Liver (tissue), 9 donors: ENCODE measurements around the gene ACADS. TPM values are rescaled to one million over a fixed set of nuclear protein-coding genes. Genes with fewer than 3 reads are reported as not detected.
A peak's percentile ranks its signal among the peaks of the same experiment; 100 is the strongest.

Experiments used
- DNase-seq: peaks from one replicate; pipeline ENCODE4 v3.0.0-alpha.2; 2017; ENCODE audit warnings: low spot score
- H3K27ac ChIP-seq, 2 donors: one replicate each; pipeline ENCODE4 v1.7.0; 2013; ENCODE audit warnings: inconsistent platforms in 2 of 2, low read length in 2 of 2, control low read depth in 1 of 2, low read depth in 1 of 2, mild to moderate bottlenecking in 1 of 2
- H3K27me3 ChIP-seq, 4 donors: one replicate each; pipeline versions ENCODE4 v1.6.1 to v1.7.0; 2013; ENCODE audit warnings: low read length in 3 of 4, inconsistent platforms in 1 of 4, mild to moderate bottlenecking in 1 of 4, moderate library complexity in 1 of 4; ENCODE audit not compliant: control insufficient read depth in 4 of 4, insufficient read depth in 4 of 4
- H3K36me3 ChIP-seq, 4 donors: one replicate each; pipeline versions ENCODE4 v1.6.1 to v1.7.0; 2013; ENCODE audit warnings: low read length in 3 of 4, mild to moderate bottlenecking in 3 of 4, low read depth in 1 of 4, moderate library complexity in 1 of 4; ENCODE audit not compliant: control insufficient read depth in 4 of 4, insufficient read depth in 3 of 4
- H3K4me1 ChIP-seq, 4 donors: one replicate each; pipeline versions ENCODE4 v1.6.1 to v1.7.0; 2013; ENCODE audit warnings: low read length in 3 of 4, mild to moderate bottlenecking in 3 of 4, moderate library complexity in 1 of 4; ENCODE audit not compliant: control insufficient read depth in 4 of 4, insufficient read depth in 4 of 4
- H3K4me3 ChIP-seq, 3 donors: one replicate each; pipeline versions ENCODE4 v1.6.1 to v1.7.0; 2013; ENCODE audit warnings: low read length in 3 of 3, control low read depth in 1 of 3, low read depth in 1 of 3, mild to moderate bottlenecking in 1 of 3
- H3K9ac ChIP-seq, 2 donors: one replicate each; pipeline ENCODE4 v1.7.0; 2013; ENCODE audit warnings: low read length in 2 of 2, mild to moderate bottlenecking in 2 of 2, moderate library complexity in 2 of 2, control low read depth in 1 of 2, low read depth in 1 of 2
- H3K9me3 ChIP-seq, 4 donors: one replicate each; pipeline versions ENCODE4 v1.6.1 to v1.7.0; 2013; ENCODE audit warnings: low read length in 3 of 4; ENCODE audit not compliant: control insufficient read depth in 4 of 4
- EGR1 ChIP-seq, 2 donors: IDR thresholded peaks; 2 replicates each; pipeline ENCODE4 v1.6.1; 2016 to 2018; ENCODE audit warnings: antibody characterized with exemption in 2 of 2, low read depth in 2 of 2
- FOXA1 ChIP-seq: IDR thresholded peaks from 2 replicates; pipeline ENCODE4 v1.6.1; 2016; ENCODE audit warnings: antibody characterized with exemption
- FOXA2 ChIP-seq: IDR thresholded peaks from 2 replicates; pipeline ENCODE4 v1.6.1; 2016; ENCODE audit warnings: antibody characterized with exemption
- GABPA ChIP-seq, 2 donors: IDR thresholded peaks in 1 of 2; conservative IDR thresholded peaks in 1 of 2; 2 replicates each; pipeline ENCODE4 v1.6.1; 2016; ENCODE audit warnings: antibody characterized with exemption in 2 of 2, mild to moderate bottlenecking in 1 of 2, moderate library complexity in 1 of 2
- HNF4A ChIP-seq, 2 donors: conservative IDR thresholded peaks; 2 replicates each; pipeline ENCODE4 v1.6.1; 2016; ENCODE audit warnings: antibody characterized with exemption in 2 of 2, mild to moderate bottlenecking in 2 of 2
- HNF4G ChIP-seq: IDR thresholded peaks from 2 replicates; pipeline ENCODE4 v1.6.1; 2016; ENCODE audit warnings: antibody characterized with exemption
- JUND ChIP-seq, 2 donors: IDR thresholded peaks; 2 replicates each; pipeline ENCODE4 v1.6.1; 2016; ENCODE audit warnings: antibody characterized with exemption in 2 of 2
- RAD21 ChIP-seq, 2 donors: IDR thresholded peaks; 2 replicates each; pipeline ENCODE4 v1.6.1; 2016; ENCODE audit warnings: antibody characterized with exemption in 2 of 2, mild to moderate bottlenecking in 2 of 2
- RXRA ChIP-seq, 2 donors: IDR thresholded peaks; 2 replicates each; pipeline ENCODE4 v1.6.1; 2017 to 2018; ENCODE audit warnings: antibody characterized with exemption in 2 of 2, mild to moderate bottlenecking in 1 of 2
- SP1 ChIP-seq: IDR thresholded peaks from 2 replicates; pipeline ENCODE4 v1.6.1; 2018; ENCODE audit warnings: antibody characterized with exemption, mild to moderate bottlenecking
- TAF1 ChIP-seq: conservative IDR thresholded peaks from 2 replicates; pipeline ENCODE4 v1.6.1; 2016; ENCODE audit warnings: antibody characterized with exemption, mild to moderate bottlenecking
- YY1 ChIP-seq: IDR thresholded peaks from 2 replicates; pipeline ENCODE4 v1.6.1; 2016; ENCODE audit warnings: antibody characterized with exemption, mild to moderate bottlenecking
- WGBS: extraction: QIAGEN DNeasy Blood & Tissue Kit; methylation state at CpG from one replicate; pipeline ENCODE4 v1.1.7; 2013; 5-methylcytosine and 5-hydroxymethylcytosine counted together
- polyA plus RNA-seq, 2 donors: library from polyadenylated mRNA; stranded (reverse) in 1 of 2; unstranded in 1 of 2; fragments of 200-250 nt in 1 of 2; fragments of >200 nt in 1 of 2; fragmentation: Nextera tagmentation in 1 of 2; extraction: Ambion mirVana in 1 of 2; gene quantifications; one replicate each; pipeline versions ENCODE4 v1.2.1 to v1.2.3, GENCODE V29; 2013 to 2015
- total RNA-seq, 2 donors: library from RNA; depleted of rRNA; stranded (reverse); fragments of >200 nt; gene quantifications; one replicate each; pipeline ENCODE4 v1.2.3, GENCODE V29; 2014
- TF ChIP-seq, protein P1 (sequence below): fragments of 150-350 bp; IDR thresholded peaks from 2 replicates; pipeline ENCODE4 v1.5.1; 2017; ENCODE audit warnings: improper control_type of control experiment, low read depth, low read length; ENCODE audit not compliant: missing input control
- TF ChIP-seq, protein P2 (sequence below): IDR thresholded peaks from 2 replicates; pipeline ENCODE4 v1.6.1; 2016; ENCODE audit warnings: antibody characterized with exemption
- TF ChIP-seq, protein P3 (sequence below): IDR thresholded peaks from 2 replicates; pipeline ENCODE4 v1.6.1; 2016; ENCODE audit warnings: antibody characterized with exemption, mild to moderate bottlenecking
- TF ChIP-seq, protein P4 (sequence below): IDR thresholded peaks from 2 replicates; pipeline ENCODE4 v1.6.1; 2016; ENCODE audit warnings: antibody characterized with exemption
- donor health status: healthy.
- donor health status: healthy.
- donor health status: healthy.
- donor health status: healthy.
- donor health status: healthy.

ACADS gene
- total and polyA plus RNA-seq, 4 donors, result 54.2 to 162 (median 127) TPM

DNA sequence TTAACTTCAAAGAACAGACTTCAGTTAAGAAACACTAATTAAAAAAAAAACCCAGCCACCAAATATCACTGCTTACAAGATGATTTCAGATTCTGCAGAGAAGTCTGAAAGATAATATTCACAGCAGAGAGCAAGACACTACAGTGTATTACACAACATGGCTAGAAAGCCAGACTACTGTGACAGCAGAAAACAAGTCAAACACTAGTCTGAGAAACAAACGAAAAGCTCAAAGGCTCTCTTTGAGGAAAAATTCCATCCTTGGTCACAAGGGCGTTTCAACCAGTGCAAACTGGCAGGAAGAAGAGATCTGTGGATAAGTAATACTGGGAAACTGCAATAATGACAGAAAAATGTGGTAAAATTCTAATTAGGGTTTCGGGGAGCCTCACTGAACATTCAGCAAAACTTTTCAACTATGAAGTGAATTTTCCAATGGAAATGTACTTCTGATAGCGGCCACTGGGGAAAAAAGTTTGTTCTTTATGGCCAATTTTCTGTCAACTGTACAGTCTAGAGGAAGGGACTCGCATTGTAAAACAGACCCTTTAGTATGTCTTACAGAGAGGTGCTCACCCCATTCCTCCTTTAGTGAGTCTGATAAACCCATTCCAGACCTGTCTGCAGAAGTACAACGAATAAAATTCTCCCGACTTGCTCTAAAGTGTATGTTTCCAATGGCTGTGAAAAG, 50.4 kb downstream of the ACADS start:
- H3K27ac ChIP-seq, result no peak overlapping the region
- peaks cover 2 to 9% (median 5%) of the 10 kb centered on the region in 4 donors for H3K36me3 ChIP-seq
- WGBS, result 93% methylated on average over 7 of the region's 7 CpGs
- H3K9me3 ChIP-seq, result no peaks in the 10 kb centered on the region
- H3K4me3 ChIP-seq, result no peak overlapping the region
- TF ChIP-seq, protein P1, sequence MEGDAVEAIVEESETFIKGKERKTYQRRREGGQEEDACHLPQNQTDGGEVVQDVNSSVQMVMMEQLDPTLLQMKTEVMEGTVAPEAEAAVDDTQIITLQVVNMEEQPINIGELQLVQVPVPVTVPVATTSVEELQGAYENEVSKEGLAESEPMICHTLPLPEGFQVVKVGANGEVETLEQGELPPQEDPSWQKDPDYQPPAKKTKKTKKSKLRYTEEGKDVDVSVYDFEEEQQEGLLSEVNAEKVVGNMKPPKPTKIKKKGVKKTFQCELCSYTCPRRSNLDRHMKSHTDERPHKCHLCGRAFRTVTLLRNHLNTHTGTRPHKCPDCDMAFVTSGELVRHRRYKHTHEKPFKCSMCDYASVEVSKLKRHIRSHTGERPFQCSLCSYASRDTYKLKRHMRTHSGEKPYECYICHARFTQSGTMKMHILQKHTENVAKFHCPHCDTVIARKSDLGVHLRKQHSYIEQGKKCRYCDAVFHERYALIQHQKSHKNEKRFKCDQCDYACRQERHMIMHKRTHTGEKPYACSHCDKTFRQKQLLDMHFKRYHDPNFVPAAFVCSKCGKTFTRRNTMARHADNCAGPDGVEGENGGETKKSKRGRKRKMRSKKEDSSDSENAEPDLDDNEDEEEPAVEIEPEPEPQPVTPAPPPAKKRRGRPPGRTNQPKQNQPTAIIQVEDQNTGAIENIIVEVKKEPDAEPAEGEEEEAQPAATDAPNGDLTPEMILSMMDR, result no peak
- TF ChIP-seq HNF4G (no peak), YY1 (no peak), EGR1 (IDR thresholded peaks at IDR 0.05; ENCODE audit: low read depth in 2 of 2) (no peak), FOXA2 (no peak), RAD21 (IDR thresholded peaks at IDR 0.05) (no peak), GABPA (IDR thresholded peaks at IDR 0.05 in 1 of 2, conservative IDR thresholded peaks at IDR 0.05 in 1 of 2) (no peak), SP1 (no peak), JUND (IDR thresholded peaks at IDR 0.05) (no peak), FOXA1 (no peak), HNF4A (conservative IDR thresholded peaks at IDR 0.05) (no peak), TAF1 (no peak)
- TF ChIP-seq, protein P2, sequence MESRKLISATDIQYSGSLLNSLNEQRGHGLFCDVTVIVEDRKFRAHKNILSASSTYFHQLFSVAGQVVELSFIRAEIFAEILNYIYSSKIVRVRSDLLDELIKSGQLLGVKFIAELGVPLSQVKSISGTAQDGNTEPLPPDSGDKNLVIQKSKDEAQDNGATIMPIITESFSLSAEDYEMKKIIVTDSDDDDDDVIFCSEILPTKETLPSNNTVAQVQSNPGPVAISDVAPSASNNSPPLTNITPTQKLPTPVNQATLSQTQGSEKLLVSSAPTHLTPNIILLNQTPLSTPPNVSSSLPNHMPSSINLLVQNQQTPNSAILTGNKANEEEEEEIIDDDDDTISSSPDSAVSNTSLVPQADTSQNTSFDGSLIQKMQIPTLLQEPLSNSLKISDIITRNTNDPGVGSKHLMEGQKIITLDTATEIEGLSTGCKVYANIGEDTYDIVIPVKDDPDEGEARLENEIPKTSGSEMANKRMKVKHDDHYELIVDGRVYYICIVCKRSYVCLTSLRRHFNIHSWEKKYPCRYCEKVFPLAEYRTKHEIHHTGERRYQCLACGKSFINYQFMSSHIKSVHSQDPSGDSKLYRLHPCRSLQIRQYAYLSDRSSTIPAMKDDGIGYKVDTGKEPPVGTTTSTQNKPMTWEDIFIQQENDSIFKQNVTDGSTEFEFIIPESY, result no peak
- TF ChIP-seq, protein P3, sequence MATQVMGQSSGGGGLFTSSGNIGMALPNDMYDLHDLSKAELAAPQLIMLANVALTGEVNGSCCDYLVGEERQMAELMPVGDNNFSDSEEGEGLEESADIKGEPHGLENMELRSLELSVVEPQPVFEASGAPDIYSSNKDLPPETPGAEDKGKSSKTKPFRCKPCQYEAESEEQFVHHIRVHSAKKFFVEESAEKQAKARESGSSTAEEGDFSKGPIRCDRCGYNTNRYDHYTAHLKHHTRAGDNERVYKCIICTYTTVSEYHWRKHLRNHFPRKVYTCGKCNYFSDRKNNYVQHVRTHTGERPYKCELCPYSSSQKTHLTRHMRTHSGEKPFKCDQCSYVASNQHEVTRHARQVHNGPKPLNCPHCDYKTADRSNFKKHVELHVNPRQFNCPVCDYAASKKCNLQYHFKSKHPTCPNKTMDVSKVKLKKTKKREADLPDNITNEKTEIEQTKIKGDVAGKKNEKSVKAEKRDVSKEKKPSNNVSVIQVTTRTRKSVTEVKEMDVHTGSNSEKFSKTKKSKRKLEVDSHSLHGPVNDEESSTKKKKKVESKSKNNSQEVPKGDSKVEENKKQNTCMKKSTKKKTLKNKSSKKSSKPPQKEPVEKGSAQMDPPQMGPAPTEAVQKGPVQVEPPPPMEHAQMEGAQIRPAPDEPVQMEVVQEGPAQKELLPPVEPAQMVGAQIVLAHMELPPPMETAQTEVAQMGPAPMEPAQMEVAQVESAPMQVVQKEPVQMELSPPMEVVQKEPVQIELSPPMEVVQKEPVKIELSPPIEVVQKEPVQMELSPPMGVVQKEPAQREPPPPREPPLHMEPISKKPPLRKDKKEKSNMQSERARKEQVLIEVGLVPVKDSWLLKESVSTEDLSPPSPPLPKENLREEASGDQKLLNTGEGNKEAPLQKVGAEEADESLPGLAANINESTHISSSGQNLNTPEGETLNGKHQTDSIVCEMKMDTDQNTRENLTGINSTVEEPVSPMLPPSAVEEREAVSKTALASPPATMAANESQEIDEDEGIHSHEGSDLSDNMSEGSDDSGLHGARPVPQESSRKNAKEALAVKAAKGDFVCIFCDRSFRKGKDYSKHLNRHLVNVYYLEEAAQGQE, result no peak
- TF ChIP-seq, protein P4, sequence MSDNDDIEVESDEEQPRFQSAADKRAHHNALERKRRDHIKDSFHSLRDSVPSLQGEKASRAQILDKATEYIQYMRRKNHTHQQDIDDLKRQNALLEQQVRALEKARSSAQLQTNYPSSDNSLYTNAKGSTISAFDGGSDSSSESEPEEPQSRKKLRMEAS, result no peak
- H3K9ac ChIP-seq, result no peak overlapping the region
- no peak for DNase-seq
- no peaks in the 10 kb centered on the region for H3K4me1 ChIP-seq
- H3K27me3 ChIP-seq, result no peaks in the 10 kb centered on the region

DNA sequence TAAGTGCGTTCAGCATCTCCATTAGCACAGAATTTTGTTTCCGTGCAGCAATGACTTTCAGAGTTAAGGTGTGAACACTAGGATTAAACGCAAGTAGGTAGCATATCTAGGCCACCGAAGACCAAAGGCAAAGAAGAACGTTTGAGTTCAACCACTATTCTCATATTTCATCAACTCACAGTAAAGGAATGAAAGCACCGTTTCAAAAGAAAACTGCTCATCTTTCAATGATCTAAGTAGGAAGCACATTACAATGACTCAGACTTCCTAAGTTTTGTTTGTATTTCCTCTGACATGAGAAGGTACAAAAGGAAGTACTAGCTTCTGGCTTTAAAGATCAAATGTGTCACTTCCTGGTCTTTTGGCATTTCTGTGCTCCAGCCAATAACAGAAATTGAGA, 57.6 kb downstream of the ACADS start:
- Histone ChIP-seq H3K27ac (no peak overlapping the region), H3K4me1 (no peaks in the 10 kb centered on the region), H3K4me3 (no peak overlapping the region), H3K36me3 (peaks cover 0 to 17% (median 10%) of the 10 kb centered on the region in 4 donors), H3K9me3 (no peaks in the 10 kb centered on the region), H3K9ac (no peak overlapping the region), H3K27me3 (no peaks in the 10 kb centered on the region)
- no peak for DNase-seq
- 79% methylated on average over 6 of the region's 6 CpGs for WGBS
- TF ChIP-seq GABPA (IDR thresholded peaks at IDR 0.05 in 1 of 2, conservative IDR thresholded peaks at IDR 0.05 in 1 of 2), result peak in 1 of 2 donors; percentile 12
- no peak for TF ChIP-seq HNF4A (conservative IDR thresholded peaks at IDR 0.05)
- TF ChIP-seq EGR1 (IDR thresholded peaks at IDR 0.05; ENCODE audit: low read depth in 2 of 2), result no peak
- TF ChIP-seq TAF1, result no peak
- TF ChIP-seq YY1, result no peak
- TF ChIP-seq, protein P1, result no peak
- peak; percentile 30 to 35 for TF ChIP-seq JUND (IDR thresholded peaks at IDR 0.05)
- TF ChIP-seq SP1, result no peak
- no peak for TF ChIP-seq FOXA2
- no peak for TF ChIP-seq HNF4G
- no peak for TF ChIP-seq RXRA (IDR thresholded peaks at IDR 0.05)
- no peak for TF ChIP-seq FOXA1
- no peak for TF ChIP-seq RAD21 (IDR thresholded peaks at IDR 0.05)
- TF ChIP-seq, protein P4, result peak; percentile 12
